ENCODE data around the gene ZHX3.

Gene ZHX3

DNA sequence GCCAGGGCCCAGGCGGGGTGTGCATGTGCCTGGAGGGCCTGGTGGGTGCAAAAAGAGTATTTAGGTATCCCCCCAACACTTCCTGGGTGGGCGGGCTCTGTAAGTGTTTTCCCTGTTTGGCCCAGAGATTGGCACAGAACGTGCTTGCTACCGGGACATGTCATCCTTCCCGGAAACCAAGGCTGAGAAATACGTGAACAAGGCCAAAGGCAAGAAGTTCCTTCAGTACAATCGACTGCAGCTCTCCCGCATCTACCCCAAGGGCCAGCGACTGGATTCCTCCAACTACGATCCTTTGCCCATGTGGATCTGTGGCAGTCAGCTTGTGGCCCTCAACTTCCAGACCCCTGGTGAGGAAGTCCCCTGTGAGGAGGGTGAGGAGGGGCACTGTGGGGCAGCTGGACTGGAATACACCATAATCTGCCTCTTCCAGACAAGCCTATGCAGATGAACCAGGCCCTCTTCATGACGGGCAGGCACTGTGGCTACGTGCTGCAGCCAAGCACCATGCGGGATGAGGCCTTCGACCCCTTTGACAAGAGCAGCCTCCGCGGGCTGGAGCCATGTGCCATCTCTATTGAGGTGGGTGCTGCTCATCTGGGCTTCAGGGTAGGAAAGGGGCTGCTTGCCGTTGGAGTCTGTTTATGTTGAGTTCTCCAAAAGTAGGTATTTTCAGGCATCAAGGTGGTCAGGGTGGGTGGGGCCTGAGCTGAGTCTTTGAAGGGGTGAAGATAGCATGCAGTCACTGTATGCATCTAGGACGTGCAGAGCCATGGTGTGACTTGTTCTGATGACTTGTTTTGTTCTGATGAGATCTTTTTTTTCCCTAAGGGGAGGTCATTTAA lies 145.0 kb downstream of the ZHX3 start:
- no peak for DNase-seq (ENCODE audit: low spot score)
- TF ChIP-seq, protein P1, sequence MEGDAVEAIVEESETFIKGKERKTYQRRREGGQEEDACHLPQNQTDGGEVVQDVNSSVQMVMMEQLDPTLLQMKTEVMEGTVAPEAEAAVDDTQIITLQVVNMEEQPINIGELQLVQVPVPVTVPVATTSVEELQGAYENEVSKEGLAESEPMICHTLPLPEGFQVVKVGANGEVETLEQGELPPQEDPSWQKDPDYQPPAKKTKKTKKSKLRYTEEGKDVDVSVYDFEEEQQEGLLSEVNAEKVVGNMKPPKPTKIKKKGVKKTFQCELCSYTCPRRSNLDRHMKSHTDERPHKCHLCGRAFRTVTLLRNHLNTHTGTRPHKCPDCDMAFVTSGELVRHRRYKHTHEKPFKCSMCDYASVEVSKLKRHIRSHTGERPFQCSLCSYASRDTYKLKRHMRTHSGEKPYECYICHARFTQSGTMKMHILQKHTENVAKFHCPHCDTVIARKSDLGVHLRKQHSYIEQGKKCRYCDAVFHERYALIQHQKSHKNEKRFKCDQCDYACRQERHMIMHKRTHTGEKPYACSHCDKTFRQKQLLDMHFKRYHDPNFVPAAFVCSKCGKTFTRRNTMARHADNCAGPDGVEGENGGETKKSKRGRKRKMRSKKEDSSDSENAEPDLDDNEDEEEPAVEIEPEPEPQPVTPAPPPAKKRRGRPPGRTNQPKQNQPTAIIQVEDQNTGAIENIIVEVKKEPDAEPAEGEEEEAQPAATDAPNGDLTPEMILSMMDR (IDR thresholded peaks at IDR 0.05; ENCODE audit: extremely low read depth, missing control alignments) = no peak

DNA sequence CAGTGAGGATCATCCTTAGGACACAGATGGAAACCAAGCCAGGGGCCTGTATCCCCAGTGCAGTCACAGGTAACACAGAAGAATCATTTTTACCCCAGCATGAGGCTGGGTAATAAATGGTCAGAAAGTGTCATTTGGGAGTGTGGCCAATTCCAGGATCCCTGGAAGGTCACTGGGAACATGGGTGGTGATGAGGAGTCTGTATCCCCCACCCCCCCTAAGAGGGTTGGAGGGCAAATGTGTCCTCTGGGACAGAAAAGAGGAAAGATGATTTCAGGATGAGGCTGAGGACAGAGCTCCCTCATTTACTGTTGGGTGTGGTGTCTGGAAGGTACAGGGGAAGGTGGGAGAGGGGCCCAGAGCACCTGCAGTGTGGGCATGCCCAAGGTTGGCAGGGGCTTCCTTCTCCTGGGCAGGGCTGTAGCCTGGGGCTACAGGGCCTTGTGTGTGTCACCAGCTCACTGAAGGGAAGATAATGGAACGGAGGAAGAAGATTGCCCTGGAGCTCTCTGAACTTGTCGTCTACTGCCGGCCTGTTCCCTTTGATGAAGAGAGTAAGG lies 145.7 kb downstream of the ZHX3 start:
- TF ChIP-seq, protein P1 (IDR thresholded peaks at IDR 0.05; ENCODE audit: extremely low read depth, missing control alignments) = no peak

DNA sequence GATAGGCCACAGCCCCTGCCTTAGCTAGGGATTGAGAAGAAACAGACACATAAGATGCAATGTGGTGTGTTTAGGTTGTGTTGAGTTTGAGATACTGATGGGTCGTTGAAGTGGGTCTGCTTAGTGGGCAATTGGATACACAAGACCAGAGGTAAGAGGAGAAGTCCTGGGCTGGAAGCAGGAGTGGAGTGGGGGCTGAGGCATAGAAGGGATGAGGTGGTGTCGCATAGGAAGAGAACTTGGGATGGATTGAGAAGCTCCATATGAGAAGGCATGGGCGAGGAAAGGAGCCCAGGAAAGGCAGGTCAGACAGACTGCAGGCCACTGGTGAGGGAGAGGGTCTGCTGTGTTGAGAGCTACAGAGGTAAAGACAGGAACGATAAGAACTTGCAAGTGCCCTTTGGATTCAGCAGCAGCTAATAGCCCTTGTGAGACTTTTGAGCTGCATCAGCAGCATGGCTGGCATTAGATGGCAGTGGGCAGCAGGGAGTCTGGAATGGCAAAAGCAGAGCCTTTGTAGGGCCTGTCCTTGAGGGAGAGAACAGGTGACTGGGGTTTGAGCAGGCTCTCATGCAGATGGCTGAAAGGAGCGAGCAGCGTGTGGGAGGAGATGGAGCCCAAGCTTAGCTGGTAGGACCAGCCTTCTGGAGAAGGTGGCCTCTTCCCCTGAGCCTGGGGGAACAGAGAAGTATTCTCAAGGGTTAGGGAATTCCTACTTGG lies 147.0 kb downstream of the ZHX3 start:
- DNase-seq (ENCODE audit: low spot score) = no peak
- TF ChIP-seq, protein P1 (IDR thresholded peaks at IDR 0.05; ENCODE audit: extremely low read depth, missing control alignments) = no peak

More for the DNA sequence above, 145.7 kb downstream of the ZHX3 start:
- no peak for DNase-seq (ENCODE audit: low spot score)

DNA sequence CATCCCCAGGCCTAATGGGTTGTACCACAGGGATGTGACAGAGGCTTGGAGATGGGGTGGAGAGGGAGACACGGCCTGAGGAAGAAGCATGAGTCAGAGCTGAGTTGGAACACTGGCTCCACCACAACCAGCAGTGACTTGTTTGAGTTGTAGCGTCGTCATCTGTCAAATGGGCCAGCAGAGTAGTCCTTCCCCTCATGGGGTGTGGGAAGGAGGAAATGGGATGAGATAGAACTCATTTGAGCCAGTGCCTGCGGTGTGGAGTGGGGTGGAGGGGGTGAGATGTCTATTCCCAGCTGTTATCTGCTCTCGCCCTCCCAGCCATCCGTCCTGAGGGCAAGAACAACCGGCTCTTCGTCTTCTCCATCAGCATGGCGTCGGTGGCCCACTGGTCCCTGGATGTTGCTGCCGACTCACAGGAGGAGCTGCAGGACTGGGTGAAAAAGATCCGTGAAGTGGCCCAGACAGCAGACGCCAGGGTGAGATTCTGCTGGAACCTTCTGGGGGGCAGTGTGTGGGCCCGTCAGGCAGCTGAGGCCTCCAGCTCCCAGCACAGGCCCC lies 147.7 kb downstream of the ZHX3 start:
- no peak for DNase-seq (ENCODE audit: low spot score)
- TF ChIP-seq, protein P1 (IDR thresholded peaks at IDR 0.05; ENCODE audit: extremely low read depth, missing control alignments) = no peak

DNA sequence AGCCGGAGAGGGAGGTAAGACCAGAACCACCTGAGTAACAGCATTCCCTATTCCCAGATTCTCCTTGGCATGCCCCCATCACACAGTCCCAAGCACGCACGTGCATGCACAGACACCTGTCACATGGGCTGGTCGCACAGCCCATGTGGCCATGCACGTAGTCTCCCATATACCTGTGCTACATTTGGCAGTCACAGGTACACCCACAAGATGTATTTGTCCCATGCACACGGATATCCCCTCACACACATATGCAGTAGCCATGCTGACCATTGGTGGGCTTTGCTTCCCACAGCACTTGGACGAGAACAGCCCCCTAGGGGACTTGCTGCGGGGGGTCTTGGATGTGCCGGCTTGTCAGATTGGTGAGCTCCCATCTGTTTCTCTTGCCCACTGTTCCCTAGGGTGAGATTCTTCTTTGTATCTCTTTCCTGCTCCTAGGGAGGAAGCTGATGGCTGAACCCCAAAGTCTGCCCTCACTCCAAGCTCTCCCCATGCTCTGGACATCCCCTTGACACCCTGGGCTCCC lies 148.3 kb downstream of the ZHX3 start:
- TF ChIP-seq, protein P1 (IDR thresholded peaks at IDR 0.05; ENCODE audit: extremely low read depth, missing control alignments) = no peak
- no peak for DNase-seq (ENCODE audit: low spot score)

DNA sequence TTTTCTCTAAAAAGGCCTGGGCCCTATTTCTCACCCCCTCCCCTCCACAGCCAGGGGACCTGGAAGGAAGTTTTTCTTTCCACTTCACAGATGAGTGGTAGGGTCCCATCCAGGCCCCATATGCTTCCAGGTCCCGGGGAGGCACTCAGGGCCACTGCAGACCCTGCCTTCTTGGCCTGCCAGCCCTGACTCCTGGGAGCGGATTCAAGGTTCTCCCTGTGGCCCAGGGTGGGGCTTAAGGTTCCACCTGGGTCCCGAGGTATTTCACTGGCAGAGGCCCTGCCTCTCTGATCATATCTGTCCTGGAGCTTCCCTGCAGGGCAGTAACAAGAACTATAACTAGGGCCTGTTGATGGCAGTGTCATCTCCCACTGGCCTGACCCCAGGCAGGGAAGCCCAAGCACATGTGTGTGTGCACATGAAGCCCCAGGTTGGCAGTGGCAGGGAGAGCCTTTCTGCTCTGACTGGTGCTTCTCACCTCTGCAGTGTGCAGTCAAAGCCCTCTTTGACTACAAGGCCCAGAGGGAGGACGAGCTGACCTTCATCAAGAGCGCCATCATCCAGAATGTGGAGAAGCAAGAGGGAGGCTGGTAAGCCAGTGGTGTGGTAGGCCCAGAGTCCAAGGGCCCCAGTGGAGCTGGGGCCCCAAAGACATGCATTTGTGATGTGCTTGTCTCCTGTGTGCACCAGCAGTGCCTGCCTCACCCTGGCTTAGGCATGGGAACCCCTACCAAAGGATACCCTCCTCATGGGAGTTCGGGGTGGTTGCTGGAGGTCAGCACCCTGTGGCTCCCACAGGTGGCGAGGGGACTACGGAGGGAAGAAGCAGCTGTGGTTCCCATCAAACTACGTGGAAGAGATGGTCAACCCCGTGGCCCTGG lies 149.0 kb downstream of the ZHX3 start:
- TF ChIP-seq, protein P1 (IDR thresholded peaks at IDR 0.05; ENCODE audit: extremely low read depth, missing control alignments) = no peak
- DNase-seq (ENCODE audit: low spot score) = no peak

Measured in GM20000 (cell line).